Endodermal cell (in vitro differentiated cells): ENCODE measurements around the gene MOCOS. TPM values are rescaled to one million over a fixed set of nuclear protein-coding genes. Genes with fewer than 3 reads are reported as not detected.
A peak's percentile ranks its signal among the peaks of the same experiment; 100 is the strongest.

Source experiments
- DNase-seq: peaks from one replicate; pipeline ENCODE4 v3.0.0-alpha.2; 2017
- H3K27ac ChIP-seq: 2 replicates; pipeline ENCODE4 v1.5.1; 2013; ENCODE audit warnings: mild to moderate bottlenecking, low read depth, low read length, moderate library complexity
- H3K27me3 ChIP-seq: 2 replicates; pipeline ENCODE4 v1.6.1; 2013; ENCODE audit warnings: mild to moderate bottlenecking, low read length, moderate library complexity; ENCODE audit not compliant: insufficient read depth, control insufficient read depth, poor library complexity, severe bottlenecking
- H3K36me3 ChIP-seq: 2 replicates; pipeline ENCODE4 v1.7.0; 2013; ENCODE audit warnings: mild to moderate bottlenecking, low read length, moderate library complexity; ENCODE audit not compliant: control insufficient read depth, insufficient read depth
- H3K4me1 ChIP-seq: one replicate; pipeline ENCODE4 v1.7.0; 2013; ENCODE audit warnings: low read length; ENCODE audit not compliant: control insufficient read depth, insufficient read depth
- H3K4me3 ChIP-seq: 2 replicates; pipeline ENCODE4 v1.5.1; 2013; ENCODE audit warnings: mild to moderate bottlenecking, low read length, moderate library complexity
- H3K9ac ChIP-seq: 2 replicates; pipeline ENCODE4 v1.6.1; 2013; ENCODE audit warnings: mild to moderate bottlenecking, low read length, moderate library complexity; ENCODE audit not compliant: poor library complexity, severe bottlenecking; ENCODE audit errors: extremely low read depth
- H3K9me3 ChIP-seq: 2 replicates; pipeline ENCODE4 v1.6.1; 2013; ENCODE audit warnings: mild to moderate bottlenecking, low read length, moderate library complexity; ENCODE audit not compliant: control insufficient read depth
- H3K27ac Mint-ChIP-seq: 2 replicates; pipeline ENCODE4 v1.8.0; 2020; ENCODE audit warnings: mixed read lengths
- H3K27me3 Mint-ChIP-seq: 2 replicates; pipeline ENCODE4 v1.8.0; 2021; ENCODE audit warnings: mild to moderate bottlenecking, mixed read lengths; ENCODE audit not compliant: insufficient read depth
- H3K36me3 Mint-ChIP-seq: 2 replicates; pipeline ENCODE4 v1.8.0; 2020; ENCODE audit warnings: low read depth, mixed read lengths
- H3K4me1 Mint-ChIP-seq: 2 replicates; pipeline ENCODE4 v1.8.0; 2020; ENCODE audit warnings: mixed read lengths
- H3K4me3 Mint-ChIP-seq: 2 replicates; pipeline ENCODE4 v1.8.0; 2020; ENCODE audit warnings: mild to moderate bottlenecking, moderate library complexity, mixed read lengths
- H3K9me3 Mint-ChIP-seq: 2 replicates; pipeline ENCODE4 v1.8.0; 2020; ENCODE audit warnings: mild to moderate bottlenecking, mixed read lengths
- WGBS, 2 experiments: methylation state at CpG; one replicate each; pipeline versions ENCODE4 v1.1.5 to v1.1.7; 2013; ENCODE audit warnings: missing lambda C conversion rate in 2 of 2, mixed read lengths in 1 of 2; ENCODE audit not compliant: insufficient coverage in 1 of 2, insufficient read length in 1 of 2; 5-methylcytosine and 5-hydroxymethylcytosine counted together
- total RNA-seq, 2 donors: library from RNA; stranded (reverse); fragmentation: NEBNext Ultra II Directional in 1 of 2; extraction: Animal tissue kit (Norgen Biotek cat#: 25700) in 1 of 2; gene quantifications; 2 replicates in 1 of 2; 3 replicates in 1 of 2; pipeline ENCODE4 v1.2.1, GENCODE V29; 2021
- TF ChIP-seq, protein P1 (sequence below): fragments of 200-600 bp; sonication (generic); conservative IDR thresholded peaks from 2 replicates; pipeline ENCODE4 v1.5.0; 2021; ENCODE audit warnings: antibody characterized with exemption, mild to moderate bottlenecking

The MOCOS gene
- total RNA-seq, 2 donors from 2014 or later: 0.51 to 1.4 TPM

DNA sequence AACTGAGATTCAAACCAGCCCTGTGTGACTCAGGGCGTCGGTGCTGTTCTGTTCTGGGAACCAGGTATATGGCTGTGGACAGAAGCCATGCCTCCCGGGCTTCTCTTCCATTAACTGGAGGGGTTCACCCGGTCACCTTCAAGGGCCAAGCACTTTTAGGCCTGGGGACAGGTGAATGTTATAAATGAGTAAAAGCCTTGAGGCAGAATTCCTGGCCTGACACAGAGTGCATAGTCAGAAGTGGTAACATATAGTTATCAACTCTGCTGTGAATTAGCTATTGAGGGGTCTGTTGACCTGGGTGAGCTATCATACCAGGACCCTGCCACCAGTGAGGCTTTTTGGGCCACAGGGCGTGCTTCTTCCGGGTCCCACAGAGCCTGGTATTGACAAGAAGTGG is 112.9 kb downstream of the MOCOS start:
- 79 to 90% methylated on average over 3 to 6 of the region's 6 CpGs for WGBS, 2 experiments
- Mint-ChIP-seq H3K36me3 (no peaks in the 10 kb centered on the region), H3K27me3 (peaks cover 49% of the 10 kb centered on the region), H3K27ac (no peak overlapping the region), H3K4me1 (no peaks in the 10 kb centered on the region), H3K4me3 (no peak overlapping the region), H3K9me3 (no peaks in the 10 kb centered on the region)
- H3K27me3 ChIP-seq: peaks cover 56% of the 10 kb centered on the region
- H3K4me1 ChIP-seq: no peaks in the 10 kb centered on the region
- H3K36me3 ChIP-seq: no peaks in the 10 kb centered on the region
- no peaks in the 10 kb centered on the region for H3K9me3 ChIP-seq
- DNase-seq: no peak
- H3K4me3 ChIP-seq: no peak overlapping the region
- TF ChIP-seq, protein P1, sequence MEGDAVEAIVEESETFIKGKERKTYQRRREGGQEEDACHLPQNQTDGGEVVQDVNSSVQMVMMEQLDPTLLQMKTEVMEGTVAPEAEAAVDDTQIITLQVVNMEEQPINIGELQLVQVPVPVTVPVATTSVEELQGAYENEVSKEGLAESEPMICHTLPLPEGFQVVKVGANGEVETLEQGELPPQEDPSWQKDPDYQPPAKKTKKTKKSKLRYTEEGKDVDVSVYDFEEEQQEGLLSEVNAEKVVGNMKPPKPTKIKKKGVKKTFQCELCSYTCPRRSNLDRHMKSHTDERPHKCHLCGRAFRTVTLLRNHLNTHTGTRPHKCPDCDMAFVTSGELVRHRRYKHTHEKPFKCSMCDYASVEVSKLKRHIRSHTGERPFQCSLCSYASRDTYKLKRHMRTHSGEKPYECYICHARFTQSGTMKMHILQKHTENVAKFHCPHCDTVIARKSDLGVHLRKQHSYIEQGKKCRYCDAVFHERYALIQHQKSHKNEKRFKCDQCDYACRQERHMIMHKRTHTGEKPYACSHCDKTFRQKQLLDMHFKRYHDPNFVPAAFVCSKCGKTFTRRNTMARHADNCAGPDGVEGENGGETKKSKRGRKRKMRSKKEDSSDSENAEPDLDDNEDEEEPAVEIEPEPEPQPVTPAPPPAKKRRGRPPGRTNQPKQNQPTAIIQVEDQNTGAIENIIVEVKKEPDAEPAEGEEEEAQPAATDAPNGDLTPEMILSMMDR: no peak
- no peak overlapping the region for H3K27ac ChIP-seq
- H3K9ac ChIP-seq: no peak overlapping the region

DNA sequence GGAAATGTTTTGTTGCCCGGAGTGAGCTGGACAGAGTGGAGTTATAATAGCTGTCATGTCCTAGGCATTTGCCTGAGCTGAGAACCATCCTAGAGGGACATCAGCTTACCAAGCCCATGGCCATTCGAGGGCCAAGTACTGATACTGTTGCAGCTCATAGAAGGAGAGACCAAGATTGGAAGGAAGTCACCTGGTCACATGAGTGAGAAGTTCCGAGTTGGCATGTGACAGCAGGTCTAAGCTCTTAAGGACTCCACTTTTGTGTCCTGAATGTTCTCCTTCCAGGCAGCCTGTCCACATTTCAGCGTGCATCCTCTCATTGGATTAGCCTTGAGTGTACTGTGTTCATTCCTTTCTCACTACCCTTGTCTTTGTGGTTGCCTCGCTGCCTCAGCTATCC is 114.6 kb downstream of the MOCOS start:
- WGBS, 2 experiments: 86 to 98% methylated on average over 5 of the region's 5 CpGs
- peaks cover 65% of the 10 kb centered on the region for H3K27me3 Mint-ChIP-seq
- Histone ChIP-seq H3K36me3 (no peaks in the 10 kb centered on the region), H3K9ac (no peak overlapping the region), H3K4me1 (no peaks in the 10 kb centered on the region), H3K9me3 (no peaks in the 10 kb centered on the region), H3K4me3 (no peak overlapping the region), H3K27me3 (peaks cover 43% of the 10 kb centered on the region), H3K27ac (no peak overlapping the region)
- no peaks in the 10 kb centered on the region for H3K4me1 Mint-ChIP-seq
- DNase-seq: no peak
- H3K4me3 Mint-ChIP-seq: no peak overlapping the region
- TF ChIP-seq, protein P1: no peak
- H3K36me3 Mint-ChIP-seq: no peaks in the 10 kb centered on the region
- H3K27ac Mint-ChIP-seq: no peak overlapping the region
- H3K9me3 Mint-ChIP-seq: no peaks in the 10 kb centered on the region

DNA sequence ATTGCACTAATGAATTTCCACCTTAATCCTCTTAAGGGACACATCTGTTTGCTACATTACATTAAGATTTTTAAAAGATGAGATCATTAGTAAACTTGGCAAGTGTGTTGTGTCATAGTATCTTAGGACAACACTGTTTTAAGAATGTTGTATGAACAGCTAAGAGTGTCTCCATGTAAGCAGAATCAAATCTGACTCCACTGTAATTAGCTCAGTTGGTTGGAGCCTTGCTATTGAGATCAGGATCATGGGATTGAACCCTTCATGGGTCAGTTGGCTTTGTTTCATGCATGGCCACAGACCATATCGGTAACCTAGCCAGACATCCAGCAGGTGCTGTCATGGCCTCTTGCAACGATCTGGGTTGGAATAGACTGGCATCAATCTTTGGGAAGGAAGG is 115.4 kb downstream of the MOCOS start:
- no peaks in the 10 kb centered on the region for H3K4me1 Mint-ChIP-seq
- 91% methylated on average over 2 of the region's 2 CpGs; no CpG with 5 or more reads in 1 of the 2 experiments for WGBS, 2 experiments
- no peaks in the 10 kb centered on the region for H3K9me3 ChIP-seq
- H3K9ac ChIP-seq: no peak overlapping the region
- H3K27ac ChIP-seq: no peak overlapping the region
- H3K27me3 Mint-ChIP-seq: peaks cover 70% of the 10 kb centered on the region
- peaks cover 43% of the 10 kb centered on the region for H3K27me3 ChIP-seq
- peak; percentile 26 for DNase-seq
- H3K4me3 Mint-ChIP-seq: no peak overlapping the region
- no peak overlapping the region for H3K4me3 ChIP-seq
- H3K36me3 ChIP-seq: no peaks in the 10 kb centered on the region
- TF ChIP-seq, protein P1: no peak
- no peak overlapping the region for H3K27ac Mint-ChIP-seq
- no peaks in the 10 kb centered on the region for H3K9me3 Mint-ChIP-seq
- no peaks in the 10 kb centered on the region for H3K36me3 Mint-ChIP-seq
- H3K4me1 ChIP-seq: no peaks in the 10 kb centered on the region
